Right cardiac atrium (tissue), 5 donors: ENCODE measurements around the gene LDLRAD4. TPM values are rescaled to one million over a fixed set of nuclear protein-coding genes. Genes with fewer than 3 reads are reported as not detected.

Experiments used
- ATAC-seq, 2 donors: fragments of 200-7000 bp; cut with Tn5 transposase; one replicate each; pipeline versions ENCODE4 v1.8.0 to v1.9.1; 2020; ENCODE audit warnings: moderate library complexity in 2 of 2, mild to moderate bottlenecking in 1 of 2
- DNase-seq, 3 donors: peaks; one replicate each; pipeline ENCODE4 v3.0.0-alpha.2; 2020
- H3K27ac ChIP-seq: one replicate; pipeline ENCODE4 v1.5.1; 2013; ENCODE audit warnings: mild to moderate bottlenecking, low read length, control low read depth, moderate library complexity
- H3K27me3 ChIP-seq: one replicate; pipeline ENCODE4 v1.6.1; 2013; ENCODE audit not compliant: control insufficient read depth, insufficient read depth
- H3K4me1 ChIP-seq: one replicate; pipeline ENCODE4 v1.6.1; 2013; ENCODE audit warnings: low read length; ENCODE audit not compliant: control insufficient read depth, insufficient read depth
- H3K4me3 ChIP-seq: one replicate; pipeline ENCODE4 v1.5.1; 2013; ENCODE audit warnings: low read length, control low read depth
- H3K9me3 ChIP-seq: one replicate; pipeline ENCODE4 v1.6.1; 2013; ENCODE audit warnings: low read length; ENCODE audit not compliant: control insufficient read depth
- WGBS: extraction: QIAGEN DNeasy Blood & Tissue Kit; methylation state at CpG from one replicate; pipeline ENCODE4 v1.1.7; 2013; 5-methylcytosine and 5-hydroxymethylcytosine counted together
- intact Hi-C, 4 donors: fragments of 100-400 bp; cut with DNase I; formaldehyde crosslinking; loops; one replicate each; pipeline versions ENCODE4 v1.11.0 to v1.14.0; 2022 to 2023
- polyA plus RNA-seq: library from polyadenylated mRNA; stranded (reverse); fragments of 200-250 nt; gene quantifications from one replicate; pipeline ENCODE4 v1.2.3, GENCODE V29; 2013
- total RNA-seq, 4 donors: library from RNA; stranded (reverse); fragmentation: NEBNext Ultra II Directional; extraction: Animal tissue kit (Norgen Biotek cat#: 25700); gene quantifications; one replicate each; pipeline ENCODE4 v1.2.1, GENCODE V29; 2021
- donor health status: healthy with polysubstance abuse.
- donor health status: DM: no; HTN: yes; CAD: no.
- donor health status: DM: no; HTN: no; CAD: no.
- donor health status: DM: no; HTN: yes; CAD: no; lungs with severe emphysema.
- donor health status: DM: yes; HTN: yes; CAD: no.

The LDLRAD4 gene
- total and polyA plus RNA-seq, 5 donors, result 25.7 to 159 (median 68.1) TPM

- no peak for DNase-seq
- H3K4me1 ChIP-seq, result peaks cover 2% of the 10 kb centered on the region
- H3K9me3 ChIP-seq, result no peaks in the 10 kb centered on the region
- no peak overlapping the region for H3K27ac ChIP-seq
- ATAC-seq, result no peak
- intact Hi-C loops, result no loop called here
- 97% methylated on average over 6 of the region's 6 CpGs for WGBS
- no peak overlapping the region for H3K4me3 ChIP-seq
- H3K27me3 ChIP-seq, result no peaks in the 10 kb centered on the region
Measured at GRCh38 chr18:13578400-13578799, 359.8 kb downstream of the LDLRAD4 start.

DNA sequence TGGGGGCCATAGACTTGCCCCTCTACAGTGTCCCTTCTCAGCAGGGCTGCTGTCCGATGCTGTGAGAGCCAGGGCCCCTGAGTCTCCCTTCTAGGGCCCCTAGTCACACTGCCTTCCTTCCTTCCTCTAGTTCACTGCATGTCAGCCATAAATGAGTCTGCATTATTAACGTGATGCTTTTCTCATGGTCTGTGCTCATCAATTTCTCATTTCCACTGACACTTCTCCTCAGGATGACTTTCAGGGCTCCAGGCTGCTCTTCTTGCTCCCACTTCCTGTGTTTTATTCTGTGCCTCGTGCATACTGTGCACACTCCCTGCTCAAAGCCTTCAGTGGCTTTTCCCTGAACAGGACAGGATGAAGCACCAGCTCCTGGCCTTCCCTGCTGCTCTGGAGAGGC lies 361.3 kb downstream of the LDLRAD4 start:
- no peak overlapping the region for H3K4me3 ChIP-seq
- no peaks in the 10 kb centered on the region for H3K9me3 ChIP-seq
- WGBS, result 61% methylated on average over 3 of the region's 3 CpGs
- no peak overlapping the region for H3K27ac ChIP-seq
- DNase-seq, result no peak
- H3K27me3 ChIP-seq, result no peaks in the 10 kb centered on the region
- ATAC-seq, result peak in 1 of 2 donors; percentile 25
- H3K4me1 ChIP-seq, result peaks cover 9% of the 10 kb centered on the region
- intact Hi-C loops, result no loop called here

- intact Hi-C loops, result no loop called here
- no peak for DNase-seq
- Histone ChIP-seq H3K4me3 (no peak overlapping the region), H3K4me1 (peaks cover 11% of the 10 kb centered on the region), H3K9me3 (no peaks in the 10 kb centered on the region), H3K27ac (no peak overlapping the region), H3K27me3 (no peaks in the 10 kb centered on the region)
- peak in 1 of 2 donors; percentile 27 for ATAC-seq
- 73% methylated on average over 7 of the region's 7 CpGs for WGBS
Measured at GRCh38 chr18:13580351-13580750, 361.8 kb downstream of the LDLRAD4 start.

GRCh38 chr18:13580991-13581390 lies 362.4 kb downstream of the LDLRAD4 start:
- H3K4me3 ChIP-seq, result no peak overlapping the region
- no peaks in the 10 kb centered on the region for H3K9me3 ChIP-seq
- no peak for ATAC-seq
- H3K27ac ChIP-seq, result no peak overlapping the region
- no peaks in the 10 kb centered on the region for H3K27me3 ChIP-seq
- intact Hi-C loops, result no loop called here
- DNase-seq, result no peak
- 88% methylated on average over 4 of the region's 4 CpGs for WGBS
- H3K4me1 ChIP-seq, result peaks cover 11% of the 10 kb centered on the region

GRCh38 chr18:13581496-13582177 lies 363.1 kb downstream of the LDLRAD4 start:
- Histone ChIP-seq H3K4me1 (peaks cover 11% of the 10 kb centered on the region), H3K4me3 (no peak overlapping the region), H3K27ac (no peak overlapping the region), H3K27me3 (no peaks in the 10 kb centered on the region), H3K9me3 (no peaks in the 10 kb centered on the region)
- 96% methylated on average over 5 of the region's 5 CpGs for WGBS
- no peak for ATAC-seq
- intact Hi-C loops, result no loop called here
- DNase-seq, result no peak

DNA sequence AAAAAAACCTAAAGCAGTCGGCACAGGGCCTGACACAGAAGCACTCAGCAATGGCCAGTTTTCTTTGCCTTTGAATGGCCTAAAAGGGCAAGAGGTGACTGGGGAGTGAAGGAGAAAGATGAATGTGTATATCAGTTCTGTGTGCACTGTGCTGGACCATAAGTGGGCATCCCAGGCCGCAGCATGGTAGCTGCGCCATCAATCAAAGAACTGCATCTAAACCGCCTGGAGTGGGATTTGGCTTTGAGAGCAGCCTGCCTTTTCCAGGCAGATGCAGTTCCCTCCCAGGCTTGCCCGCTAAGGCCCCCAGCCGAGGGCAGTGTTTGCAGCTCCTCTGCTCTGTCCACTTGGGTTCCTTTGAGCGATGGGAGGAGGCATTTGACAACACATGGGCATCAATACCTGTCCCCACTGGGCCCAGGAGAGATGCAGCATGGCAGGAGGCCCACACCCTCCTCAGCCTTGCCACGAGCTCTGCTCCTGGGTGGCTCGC lies 363.7 kb downstream of the LDLRAD4 start:
- no peak overlapping the region for H3K4me3 ChIP-seq
- no peak overlapping the region for H3K27ac ChIP-seq
- no peaks in the 10 kb centered on the region for H3K9me3 ChIP-seq
- DNase-seq (no peak), ATAC-seq (no peak)
- intact Hi-C loops, result no loop called here
- H3K27me3 ChIP-seq, result no peaks in the 10 kb centered on the region
- 92% methylated on average over 9 of the region's 9 CpGs for WGBS
- peaks cover 11% of the 10 kb centered on the region for H3K4me1 ChIP-seq

DNA sequence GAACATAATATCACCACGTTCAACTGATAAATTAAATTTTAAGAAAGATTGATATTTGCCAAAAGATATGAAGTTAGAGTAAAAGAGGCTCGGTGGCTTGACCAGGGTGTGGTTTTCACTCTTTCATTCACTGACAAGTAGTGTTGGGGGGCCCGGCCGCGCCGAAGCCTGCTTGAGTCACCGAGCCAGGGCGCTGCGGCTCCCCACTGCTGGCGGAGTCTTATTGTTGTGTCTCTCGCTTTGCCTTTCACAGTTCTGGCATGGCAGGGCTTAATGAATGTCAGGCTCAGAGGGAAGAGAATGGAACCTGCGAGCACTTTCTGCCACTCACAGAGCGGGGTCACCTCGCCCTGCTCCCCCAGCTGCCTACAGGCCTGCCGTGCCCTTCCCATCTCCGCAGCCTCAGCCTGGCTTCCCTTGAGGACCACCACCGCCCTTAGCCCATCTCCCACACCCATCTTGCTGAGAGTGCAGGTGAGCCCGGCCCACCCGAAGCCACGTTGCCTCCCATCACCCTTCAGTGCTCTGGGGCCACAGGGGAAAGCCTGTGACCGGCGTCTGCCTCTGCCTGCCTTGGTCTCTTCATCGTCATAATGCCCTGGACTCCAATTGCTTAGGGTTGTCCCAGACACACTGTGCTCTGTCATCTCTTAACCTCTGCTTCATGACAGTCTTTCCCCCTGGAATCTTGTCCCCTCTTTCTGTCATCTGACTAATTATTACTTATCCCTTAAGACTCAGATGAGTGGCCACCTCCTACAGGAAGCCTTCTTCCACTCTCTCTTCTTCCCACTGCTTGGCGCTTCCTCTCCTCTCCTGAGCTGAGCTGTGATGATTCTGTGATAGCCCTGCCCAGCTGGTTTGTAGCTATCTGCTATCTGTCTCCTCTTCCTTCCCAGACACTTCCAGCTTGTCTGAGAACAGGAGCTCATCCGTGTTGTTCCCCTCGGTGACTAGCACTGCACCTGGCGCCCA lies 365.3 kb downstream of the LDLRAD4 start:
- H3K4me1 ChIP-seq, result peaks cover 11% of the 10 kb centered on the region
- peak overlapping the region; percentile 38 for H3K27ac ChIP-seq
- no peak overlapping the region for H3K4me3 ChIP-seq
- no peak for DNase-seq
- no peaks in the 10 kb centered on the region for H3K9me3 ChIP-seq
- peak; percentile 12 to 21 for ATAC-seq
- intact Hi-C loops, result no loop called here
- H3K27me3 ChIP-seq, result no peaks in the 10 kb centered on the region
- 90% methylated on average over 27 of the region's 27 CpGs for WGBS

GRCh38 chr18:13584825-13585224 lies 366.3 kb downstream of the LDLRAD4 start:
- Histone ChIP-seq H3K4me3 (no peak overlapping the region), H3K9me3 (no peaks in the 10 kb centered on the region), H3K27me3 (no peaks in the 10 kb centered on the region), H3K27ac (peak overlapping the region; percentile 39), H3K4me1 (peaks cover 9% of the 10 kb centered on the region)
- intact Hi-C loops, result no loop called here
- DNase-seq (no peak), ATAC-seq (peak; percentile 82 to 84)
- 28% methylated on average over 11 of the region's 11 CpGs for WGBS

DNA sequence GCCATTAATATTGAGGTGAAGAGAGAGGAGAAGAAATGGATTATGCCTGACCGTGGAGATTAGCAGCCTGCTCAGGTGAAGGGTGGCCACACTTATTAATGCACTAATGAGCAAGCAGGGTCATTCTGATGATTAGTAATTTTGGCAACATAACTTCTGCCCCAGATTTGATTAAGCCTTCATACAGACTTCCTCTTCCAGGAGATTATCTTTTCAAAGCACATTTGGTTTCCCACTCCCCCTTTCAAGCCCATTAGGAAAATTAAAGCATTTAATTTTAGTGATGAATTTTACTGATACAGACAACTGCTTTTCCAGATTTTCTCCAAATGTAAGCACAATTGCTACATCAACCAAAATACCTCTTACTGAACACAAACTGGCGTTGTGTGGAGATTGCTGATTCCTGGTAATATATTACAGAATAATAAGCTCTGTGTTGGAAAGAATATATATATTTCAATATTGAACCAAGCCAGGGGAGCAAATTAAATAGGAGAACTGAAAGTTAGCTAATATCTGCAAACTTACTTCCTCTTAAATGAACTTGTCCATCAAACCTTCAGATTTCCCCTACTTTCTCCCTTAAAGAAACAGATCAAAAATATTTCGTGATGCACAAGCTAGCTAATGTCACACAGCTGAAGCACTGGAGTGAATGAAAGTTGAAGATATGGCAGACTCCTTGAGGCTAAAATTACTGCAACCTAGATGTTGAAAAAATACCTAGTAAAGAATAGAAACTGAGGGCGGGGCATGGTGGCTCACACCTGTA lies 367.0 kb downstream of the LDLRAD4 start:
- intact Hi-C loops, result no loop called here
- H3K27me3 ChIP-seq, result no peaks in the 10 kb centered on the region
- ATAC-seq, result no peak
- H3K4me3 ChIP-seq, result no peak overlapping the region
- DNase-seq, result no peak
- peaks cover 9% of the 10 kb centered on the region for H3K4me1 ChIP-seq
- no peaks in the 10 kb centered on the region for H3K9me3 ChIP-seq
- no peak overlapping the region for H3K27ac ChIP-seq
- 58% methylated on average over 4 of the region's 4 CpGs for WGBS

GRCh38 chr18:13587001-13587400 lies 368.4 kb downstream of the LDLRAD4 start:
- no peak for ATAC-seq
- intact Hi-C loops, result no loop called here
- Histone ChIP-seq H3K27me3 (no peaks in the 10 kb centered on the region), H3K4me3 (no peak overlapping the region), H3K27ac (no peak overlapping the region), H3K9me3 (no peaks in the 10 kb centered on the region), H3K4me1 (peaks cover 9% of the 10 kb centered on the region)
- no peak for DNase-seq
- 100% methylated on average over 1 of the region's 1 CpG for WGBS
